Mesothelial cell of epicardium (in vitro differentiated cells): ENCODE data around the gene CPB2. TPM values are rescaled to one million over a fixed set of nuclear protein-coding genes. Genes with fewer than 3 reads are reported as not detected.

ENCODE experiments used
- DNase-seq, 2 experiments: peaks; one replicate each; pipeline ENCODE4 v3.0.0; 2021; ENCODE audit warnings: low spot score in 2 of 2; ENCODE audit not compliant: unreplicated experiment in 2 of 2
- H3K27ac Mint-ChIP-seq: 2 replicates; pipeline ENCODE4 v1.8.0; 2021; ENCODE audit warnings: mixed read lengths
- H3K27me3 Mint-ChIP-seq: 2 replicates; pipeline ENCODE4 v1.8.0; 2021; ENCODE audit warnings: low read depth, mixed read lengths
- H3K36me3 Mint-ChIP-seq: 2 replicates; pipeline ENCODE4 v1.8.0; 2021; ENCODE audit warnings: mixed read lengths
- H3K4me1 Mint-ChIP-seq: 2 replicates; pipeline ENCODE4 v1.8.0; 2021; ENCODE audit warnings: mixed read lengths
- H3K4me3 Mint-ChIP-seq: 2 replicates; pipeline ENCODE4 v1.8.0; 2021; ENCODE audit warnings: mild to moderate bottlenecking, moderate library complexity, mixed read lengths
- H3K9me3 Mint-ChIP-seq: 2 replicates; pipeline ENCODE4 v1.8.0; 2021; ENCODE audit warnings: mixed read lengths
- CTCF ChIP-seq: fragments of 200-600 bp; sonication (generic); IDR thresholded peaks from one replicate; pipeline ENCODE4 v1.5.0; 2021; ENCODE audit warnings: antibody characterized with exemption; ENCODE audit not compliant: unreplicated experiment
- total RNA-seq: library from RNA; stranded (reverse); gene quantifications from 3 replicates; pipeline ENCODE4 v1.2.1, GENCODE V29; 2021

CPB2 gene
- total RNA-seq, 1 donor from 2014 or later, result not detected

- Mint-ChIP-seq H3K9me3 (no peaks in the 10 kb centered on the region), H3K27ac (no peak overlapping the region), H3K27me3 (no peaks in the 10 kb centered on the region), H3K36me3 (no peaks in the 10 kb centered on the region), H3K4me3 (no peak overlapping the region), H3K4me1 (peaks cover 23% of the 10 kb centered on the region)
- no peak for TF ChIP-seq CTCF
- no peak for DNase-seq
These were observed 26.9 kb upstream of the CPB2 start for GRCh38 chr13:46131705-46132104.

GRCh38 chr13:46129955-46130618 lies 25.3 kb upstream of the CPB2 start:
- Mint-ChIP-seq H3K27ac (no peak overlapping the region), H3K9me3 (no peaks in the 10 kb centered on the region), H3K27me3 (no peaks in the 10 kb centered on the region), H3K4me3 (no peak overlapping the region), H3K36me3 (no peaks in the 10 kb centered on the region), H3K4me1 (peaks cover 17% of the 10 kb centered on the region)
- DNase-seq, result no peak
- TF ChIP-seq CTCF, result no peak

GRCh38 chr13:46129124-46129523 lies 24.3 kb upstream of the CPB2 start:
- TF ChIP-seq CTCF, result no peak
- H3K36me3 Mint-ChIP-seq, result no peaks in the 10 kb centered on the region
- DNase-seq, result no peak
- no peak overlapping the region for H3K27ac Mint-ChIP-seq
- no peaks in the 10 kb centered on the region for H3K9me3 Mint-ChIP-seq
- no peaks in the 10 kb centered on the region for H3K27me3 Mint-ChIP-seq
- no peak overlapping the region for H3K4me3 Mint-ChIP-seq
- peaks cover 11% of the 10 kb centered on the region for H3K4me1 Mint-ChIP-seq

- Mint-ChIP-seq H3K27me3 (no peaks in the 10 kb centered on the region), H3K27ac (no peak overlapping the region), H3K36me3 (no peaks in the 10 kb centered on the region), H3K4me1 (peaks cover 7% of the 10 kb centered on the region), H3K9me3 (no peaks in the 10 kb centered on the region), H3K4me3 (no peak overlapping the region)
- DNase-seq, result no peak
- TF ChIP-seq CTCF, result no peak
These were observed 22.7 kb upstream of the CPB2 start for GRCh38 chr13:46127358-46128023.

GRCh38 chr13:46126552-46127357 lies 21.9 kb upstream of the CPB2 start:
- Mint-ChIP-seq H3K4me3 (no peak overlapping the region), H3K27ac (no peak overlapping the region), H3K36me3 (no peaks in the 10 kb centered on the region), H3K27me3 (no peaks in the 10 kb centered on the region), H3K9me3 (no peaks in the 10 kb centered on the region), H3K4me1 (peaks cover 7% of the 10 kb centered on the region)
- TF ChIP-seq CTCF, result peak; percentile 64
- DNase-seq, result peak; percentile 37 to 73
